Measurements from ENCODE around the gene ATP8A2. TPM values are rescaled to one million over a fixed set of nuclear protein-coding genes. Genes with fewer than 3 reads are reported as not detected.
A peak's percentile ranks its signal among the peaks of the same experiment; 100 is the strongest.
"Not testable (repeated sequence)": the region's sequence is repeated elsewhere in the genome, so short reads cannot be mapped to it uniquely, and the experiment has no call there.

ATP8A2 gene
- total and polyA plus RNA-seq, 7 donors: under 0.01 to 2.2 (median 1.2) TPM; not detected in 1

- Histone ChIP-seq H3K27me3 (peaks cover 0 to 5% (median 0%) of the 10 kb centered on the region in 3 donors), H3K4me3 (no peak overlapping the region), H3K9me3 (no peaks in the 10 kb centered on the region), H3K36me3 (no peaks in the 10 kb centered on the region), H3K4me1 (no peaks in the 10 kb centered on the region), H3K27ac (no peak overlapping the region)
- intact Hi-C loops (cut with DNase I): no loop called here
- WGBS, 2 donors: 43 to 73% methylated on average over 6 of the region's 6 CpGs
- TF ChIP-seq EP300 (IDR thresholded peaks at IDR 0.05) (no peak), CTCF (IDR thresholded peaks at IDR 0.05) (no peak), POLR2A (IDR thresholded peaks at IDR 0.05) (no peak), POLR2AphosphoS5 (IDR thresholded peaks at IDR 0.05) (no peak)
- no peak for DNase-seq
These were observed 17.4 kb upstream of the ATP8A2 start for GRCh38 chr13:25354377-25354776.

- intact Hi-C loops (cut with DNase I); DNase-seq; H3K27ac ChIP-seq; H3K4me3 ChIP-seq; H3K27me3 ChIP-seq; H3K9me3 ChIP-seq; H3K4me1 ChIP-seq; H3K36me3 ChIP-seq: not testable (repeated sequence)
- WGBS, 2 donors: 94 to 95% methylated on average over 6 of the region's 6 CpGs
These were observed 11.3 kb upstream of the ATP8A2 start for GRCh38 chr13:25360443-25360842.

GRCh38 chr13:25365720-25366235 lies 6.0 kb upstream of the ATP8A2 start:
- WGBS, 2 donors: 92 to 95% methylated on average over 32 of the region's 32 CpGs
- Histone ChIP-seq H3K27ac (no peak overlapping the region), H3K4me1 (no peaks in the 10 kb centered on the region), H3K4me3 (no peak overlapping the region), H3K9me3 (no peaks in the 10 kb centered on the region), H3K36me3 (no peaks in the 10 kb centered on the region), H3K27me3 (peaks cover 0 to 9% (median 0%) of the 10 kb centered on the region in 3 donors)
- no peak for DNase-seq
- intact Hi-C loops (cut with DNase I): no loop called here
- TF ChIP-seq CTCF (IDR thresholded peaks at IDR 0.05) (no peak), POLR2AphosphoS5 (IDR thresholded peaks at IDR 0.05) (no peak)

GRCh38 chr13:25371158-25371874 lies 458 bp upstream of the ATP8A2 start:
- H3K27me3 ChIP-seq: peaks cover 5 to 60% (median 29%) of the 10 kb centered on the region in 3 donors
- WGBS, 2 donors: 13 to 47% methylated on average over 20 of the region's 20 CpGs
- intact Hi-C loops (cut with DNase I): no loop called here
- H3K9me3 ChIP-seq: no peaks in the 10 kb centered on the region
- peaks cover 0 to 9% (median 8%) of the 10 kb centered on the region in 4 donors for H3K4me1 ChIP-seq
- no peaks in the 10 kb centered on the region for H3K36me3 ChIP-seq
- DNase-seq: no peak
- no peak overlapping the region for H3K27ac ChIP-seq
- H3K4me3 ChIP-seq: peak overlapping the region in 3 of 4 donors; percentile 16 to 44 (median 39)
- no peak for TF ChIP-seq POLR2AphosphoS5 (IDR thresholded peaks at IDR 0.05)

- Histone ChIP-seq H3K36me3 (no peaks in the 10 kb centered on the region), H3K27ac (no peak overlapping the region), H3K4me3 (peak overlapping the region in 3 of 4 donors; percentile 16 to 44 (median 39)), H3K4me1 (peaks cover 0 to 9% (median 8%) of the 10 kb centered on the region in 4 donors), H3K27me3 (peaks cover 5 to 64% (median 29%) of the 10 kb centered on the region in 3 donors), H3K9me3 (no peaks in the 10 kb centered on the region)
- no peak for TF ChIP-seq EP300 (IDR thresholded peaks at IDR 0.05)
- no peak for TF ChIP-seq POLR2A (IDR thresholded peaks at IDR 0.05)
- no peak for TF ChIP-seq POLR2AphosphoS5 (IDR thresholded peaks at IDR 0.05)
- no peak for TF ChIP-seq CTCF (IDR thresholded peaks at IDR 0.05)
- 13 to 16% methylated on average over 82 of the region's 82 CpGs for WGBS, 2 donors
- DNase-seq: no peak
- intact Hi-C loops (cut with DNase I): no loop called here
These were observed 709 bp downstream of the ATP8A2 start for GRCh38 chr13:25372284-25373081.
